Gastroesophageal sphincter (tissue), 4 donors: ENCODE results near the gene DRAP1. TPM values are rescaled to one million over a fixed set of nuclear protein-coding genes. Genes with fewer than 3 reads are reported as not detected.

Experiments used
- ATAC-seq: fragments of 150-250 bp; one replicate; pipeline ENCODE4 v1.9.1; 2016; ENCODE audit warnings: mild to moderate bottlenecking, moderate library complexity
- H3K27ac ChIP-seq, 4 donors: fragments of 200-600 bp; sonication (generic) in 3 of 4; 1 replicate in 3 of 4; 2 replicates in 1 of 4; pipeline ENCODE4 v1.5.1; 2016 to 2019
- H3K27me3 ChIP-seq: fragments of 200-600 bp; sonication (generic); one replicate; pipeline ENCODE4 v1.5.1; 2019
- H3K36me3 ChIP-seq, 2 donors: fragments of 200-600 bp; sonication (generic); one replicate each; pipeline ENCODE4 v1.5.1; 2019; ENCODE audit warnings: control low read depth in 1 of 2
- H3K4me1 ChIP-seq, 3 donors: fragments of 200-600 bp; sonication (generic); 1 replicate in 2 of 3; 2 replicates in 1 of 3; pipeline ENCODE4 v1.5.1; 2016 to 2019; ENCODE audit warnings: control low read depth in 2 of 3
- H3K4me3 ChIP-seq, 2 donors: fragments of 200-600 bp; sonication (generic); one replicate each; pipeline ENCODE4 v1.5.1; 2019; ENCODE audit warnings: mild to moderate bottlenecking in 1 of 2, moderate library complexity in 1 of 2
- H3K9me3 ChIP-seq, 3 donors: fragments of 200-600 bp; sonication (generic); one replicate each; pipeline ENCODE4 v1.5.1; 2017 to 2019; ENCODE audit warnings: control low read depth in 2 of 3
- CTCF ChIP-seq, 4 experiments: fragments of 200-600 bp in 2 of 4; fragments of 450-650 bp in 2 of 4; sonication (generic) in 1 of 4; IDR thresholded peaks; one replicate each; pipeline ENCODE4 v1.5.1; 2017 to 2019; ENCODE audit warnings: antibody characterized with exemption in 4 of 4, mild to moderate bottlenecking in 2 of 4, moderate library complexity in 2 of 4
- EP300 ChIP-seq: sonication (generic); formaldehyde crosslinking; IDR thresholded peaks from one replicate; pipeline ENCODE4 v1.6.1; 2017; ENCODE audit warnings: antibody characterized with exemption, mild to moderate bottlenecking
- POLR2A ChIP-seq, 2 donors: fragments of 450-650 bp; IDR thresholded peaks; one replicate each; pipeline ENCODE4 v1.6.1; 2017; ENCODE audit warnings: antibody characterized with exemption in 2 of 2, mild to moderate bottlenecking in 2 of 2, moderate library complexity in 1 of 2
- POLR2AphosphoS5 ChIP-seq: sonication (generic); formaldehyde crosslinking; IDR thresholded peaks from one replicate; pipeline ENCODE4 v1.6.1; 2017; ENCODE audit warnings: antibody characterized with exemption
- WGBS, 2 donors: methylation state at CpG; one replicate each; pipeline ENCODE4 v1.1.5; 2018; ENCODE audit warnings: low coverage in 1 of 2; 5-methylcytosine and 5-hydroxymethylcytosine counted together
- total RNA-seq, 4 donors: library from RNA; depleted of rRNA; stranded (reverse); fragments of >200 nt; gene quantifications; one replicate each; pipeline ENCODE4 v1.1.0, GENCODE V29; 2016

DRAP1 gene
- total RNA-seq, 4 donors from 2014 or later = 80.2 to 118 (median 98.8) TPM

- 76 to 89% methylated on average over 6 to 9 of the region's 36 CpGs for WGBS, 2 donors
- Histone ChIP-seq H3K27ac (no peak overlapping the region), H3K36me3 (peaks cover 0 to 72% of the 10 kb centered on the region in 2 donors), H3K9me3 (no peaks in the 10 kb centered on the region), H3K4me3 (no peak overlapping the region), H3K4me1 (peaks cover 10 to 27% (median 19%) of the 10 kb centered on the region in 3 donors), H3K27me3 (no peaks in the 10 kb centered on the region)
- TF ChIP-seq POLR2A (IDR thresholded peaks at IDR 0.05) (no peak), EP300 (no peak), POLR2AphosphoS5 (no peak), CTCF (IDR thresholded peaks at IDR 0.05) (no peak)
- ATAC-seq = no peak
Observed at GRCh38 chr11:65965986-65966762, 46.9 kb downstream of the DRAP1 start.

GRCh38 chr11:65967329-65967934, 48.2 kb downstream of the DRAP1 start:
- Histone ChIP-seq H3K36me3 (peaks cover 0 to 80% of the 10 kb centered on the region in 2 donors), H3K27me3 (no peaks in the 10 kb centered on the region), H3K9me3 (no peaks in the 10 kb centered on the region), H3K4me1 (peaks cover 9 to 21% (median 16%) of the 10 kb centered on the region in 3 donors), H3K27ac (no peak overlapping the region), H3K4me3 (no peak overlapping the region)
- TF ChIP-seq EP300 (no peak), CTCF (IDR thresholded peaks at IDR 0.05) (no peak), POLR2A (IDR thresholded peaks at IDR 0.05) (no peak), POLR2AphosphoS5 (no peak)
- 86 to 87% methylated on average over 7 to 16 of the region's 30 CpGs for WGBS, 2 donors
- no peak for ATAC-seq

- H3K27ac ChIP-seq = no peak overlapping the region
- no peak overlapping the region for H3K4me3 ChIP-seq
- 77 to 82% methylated on average over 9 to 10 of the region's 15 CpGs for WGBS, 2 donors
- no peaks in the 10 kb centered on the region for H3K9me3 ChIP-seq
- no peaks in the 10 kb centered on the region for H3K27me3 ChIP-seq
- TF ChIP-seq EP300 (no peak), CTCF (IDR thresholded peaks at IDR 0.05) (no peak), POLR2AphosphoS5 (no peak), POLR2A (IDR thresholded peaks at IDR 0.05) (no peak)
- no peak for ATAC-seq
- H3K4me1 ChIP-seq = peaks cover 0 to 7% (median 1%) of the 10 kb centered on the region in 3 donors
- H3K36me3 ChIP-seq = peaks cover 0 to 90% of the 10 kb centered on the region in 2 donors
Observed at GRCh38 chr11:65968600-65969482, 49.6 kb downstream of the DRAP1 start.

Other genes with a start within 250 kb of the DRAP1 start
- gene KAT5, start 207.2 kb upstream of the DRAP1 start, total RNA-seq = 10 to 100 TPM; 49.7 to 84.9 (median 81.6) TPM
- 100 to 1,000 TPM in 2 of 4 donors, 10 to 100 TPM in 2; 69.0 to 196 (median 96.3) TPM for gene RNASEH2C, start 198.6 kb upstream of the DRAP1 start, total RNA-seq
- 10 to 100 TPM; 11.2 to 23.4 (median 15.7) TPM for gene AP5B1, start 138.4 kb upstream of the DRAP1 start, total RNA-seq
- gene OVOL1, start 132.4 kb upstream of the DRAP1 start, total RNA-seq = under 1 TPM in 1 of 4 donors, not detected in 3; 0.62 TPM
- gene SNX32, start 85.5 kb upstream of the DRAP1 start, total RNA-seq = under 1 TPM in 1 of 4 donors, not detected in 3; 0.13 TPM
- gene CFL1, start 61.2 kb upstream of the DRAP1 start, total RNA-seq = 100 to 1,000 TPM; 559 to 895 (median 639) TPM
- gene MUS81, start 59.0 kb upstream of the DRAP1 start, total RNA-seq = 10 to 100 TPM; 37.2 to 71.7 (median 60.8) TPM
- 10 to 100 TPM; 55.6 to 92.8 (median 81.2) TPM for gene EFEMP2, start 46.6 kb upstream of the DRAP1 start, total RNA-seq
- 1 to 10 TPM in 1 of 4 donors, under 1 TPM in 2, not detected in 1; 0.52 to 3.6 (median 0.94) TPM for gene CTSW, start 39.6 kb upstream of the DRAP1 start, total RNA-seq
- gene FIBP, start 31.0 kb upstream of the DRAP1 start, total RNA-seq = 10 to 100 TPM; 35.2 to 62.3 (median 54.6) TPM
- 100 to 1,000 TPM in 1 of 4 donors, 10 to 100 TPM in 3; 68.7 to 111 (median 77.7) TPM for gene CCDC85B, start 28.8 kb upstream of the DRAP1 start, total RNA-seq
- gene FOSL1, start 19.0 kb upstream of the DRAP1 start, total RNA-seq = 10 to 100 TPM in 1 of 4 donors, 1 to 10 TPM in 3; 1.4 to 24.9 (median 4.1) TPM
- 10 to 100 TPM; 19.4 to 38.4 (median 33.3) TPM for gene C11orf68, start 364 bp upstream of the DRAP1 start, total RNA-seq
- gene TSGA10IP, start 26.1 kb downstream of the DRAP1 start, total RNA-seq = not detected
- gene SART1, start 42.3 kb downstream of the DRAP1 start, total RNA-seq = 10 to 100 TPM; 32.3 to 96.1 (median 39.7) TPM
- 10 to 100 TPM; 29.3 to 35.0 (median 30.7) TPM for gene EIF1AD, start 82.7 kb downstream of the DRAP1 start, total RNA-seq
- gene BANF1, start 83.1 kb downstream of the DRAP1 start, total RNA-seq = 10 to 100 TPM; 35.9 to 61.2 (median 43.4) TPM
- 1 to 10 TPM in 1 of 4 donors, not detected in 3; 1.7 TPM for gene CST6, start 92.6 kb downstream of the DRAP1 start, total RNA-seq
- under 1 TPM in 1 of 4 donors, not detected in 3; 0.12 TPM for gene CATSPER1, start 107.1 kb downstream of the DRAP1 start, total RNA-seq
- gene GAL3ST3, start 129.7 kb downstream of the DRAP1 start, total RNA-seq = 1 to 10 TPM; 1.2 to 7.8 (median 2.2) TPM
- 100 to 1,000 TPM; 113 to 179 (median 160) TPM for gene SF3B2, start 132.9 kb downstream of the DRAP1 start, total RNA-seq
- 10 to 100 TPM; 32.7 to 81.8 (median 38.2) TPM for gene PACS1, start 150.8 kb downstream of the DRAP1 start, total RNA-seq